Germinal center (tissue), 1 donor: ENCODE measurements around the gene RNF5.
A peak's percentile ranks its signal among the peaks of the same experiment; 100 is the strongest.

Experiments used
- DNase-seq: peaks from one replicate; pipeline ENCODE4 v3.0.0; 2012; ENCODE audit warnings: mixed read lengths, low spot score

RNF5 gene

GRCh38 chr6:32151863-32152768 is 26.1 kb upstream of the RNF5 start, which contains the start of gene PRRT1:
TSS of gene PRRT1 (minus strand) at chr6:32151939. CDS start at chr6:32151827, 112 bp downstream.
- no peak for DNase-seq

- DNase-seq, result no peak
These were observed 25.2 kb upstream of the RNF5 start for GRCh38 chr6:32152769-32153563.

- DNase-seq, result peak; percentile 37
These were observed 24.4 kb upstream of the RNF5 start, which contains the start of gene PPT2 for GRCh38 chr6:32153564-32154513. TSS of gene PPT2 (plus strand) at chr6:32154141. CDS start at chr6:32154595, 454 bp downstream.

- DNase-seq, result peak; percentile 85
These were observed 23.6 kb upstream of the RNF5 start for GRCh38 chr6:32154514-32155161.

- no peak for DNase-seq
These were observed 21.3 kb upstream of the RNF5 start for GRCh38 chr6:32156891-32157290.

- DNase-seq, result no peak
These were observed 20.2 kb upstream of the RNF5 start for GRCh38 chr6:32158052-32158451.

GRCh38 chr6:32163559-32164258 is 14.5 kb upstream of the RNF5 start:
- no peak for DNase-seq

- no peak for DNase-seq
These were observed 13.9 kb upstream of the RNF5 start, which contains the start of gene EGFL8 for GRCh38 chr6:32164295-32164694. TSS of gene EGFL8 (plus strand) at chr6:32164595. CDS start at chr6:32166166, 1,571 bp downstream.

GRCh38 chr6:32166411-32167061 is 11.7 kb upstream of the RNF5 start:
- DNase-seq, result no peak

GRCh38 chr6:32167154-32167760 is 10.9 kb upstream of the RNF5 start:
- DNase-seq, result no peak

GRCh38 chr6:32167761-32168262 is 10.4 kb upstream of the RNF5 start:
- DNase-seq, result no peak

- DNase-seq, result no peak
These were observed 9.9 kb upstream of the RNF5 start for GRCh38 chr6:32168350-32168749.

GRCh38 chr6:32168807-32169591 is 9.2 kb upstream of the RNF5 start:
- DNase-seq, result no peak

GRCh38 chr6:32170294-32170693 is 7.9 kb upstream of the RNF5 start:
- DNase-seq, result no peak

- DNase-seq, result no peak
These were observed 7.0 kb upstream of the RNF5 start for GRCh38 chr6:32171234-32171633.

- DNase-seq, result no peak
These were observed 5.0 kb upstream of the RNF5 start for GRCh38 chr6:32173051-32173727.

GRCh38 chr6:32174416-32174815 is 3.8 kb upstream of the RNF5 start:
- DNase-seq, result no peak

GRCh38 chr6:32175322-32175710 is 2.9 kb upstream of the RNF5 start:
- no peak for DNase-seq
